Right atrium auricular region (tissue), 2 donors: Measurements from ENCODE around the gene SPRED2. TPM values are rescaled to one million over a fixed set of nuclear protein-coding genes. Genes with fewer than 3 reads are reported as not detected.

ENCODE experiments used
- DNase-seq: peaks from one replicate; pipeline ENCODE4 v3.0.0-alpha.2; 2019; ENCODE audit warnings: low spot score
- H3K27ac ChIP-seq, 2 donors: fragments of 200-600 bp; sonication (generic); 1 replicate in 1 of 2; 2 replicates in 1 of 2; pipeline ENCODE4 v1.5.1; 2016 to 2019
- H3K27me3 ChIP-seq, 2 donors: fragments of 200-600 bp; sonication (generic); one replicate each; pipeline versions ENCODE4 v1.5.1 to v1.6.0; 2017 to 2019
- H3K36me3 ChIP-seq: fragments of 200-600 bp; sonication (generic); one replicate; pipeline ENCODE4 v1.5.1; 2016
- H3K4me1 ChIP-seq, 2 donors: fragments of 200-600 bp; sonication (generic); one replicate each; pipeline versions ENCODE4 v1.5.1 to v1.6.0; 2017 to 2019
- H3K4me3 ChIP-seq, 2 donors: fragments of 200-600 bp; sonication (generic); 1 replicate in 1 of 2; 2 replicates in 1 of 2; pipeline ENCODE4 v1.5.1; 2017 to 2019; ENCODE audit warnings: mild to moderate bottlenecking in 1 of 2, moderate library complexity in 1 of 2
- H3K9me3 ChIP-seq, 2 donors: fragments of 200-600 bp; sonication (generic); one replicate each; pipeline ENCODE4 v1.5.1; 2019
- total RNA-seq, 2 donors: library from RNA; depleted of rRNA; stranded (reverse); fragments of >200 nt; gene quantifications; one replicate each; pipeline ENCODE4 v1.1.0, GENCODE V29; 2016
- TF ChIP-seq, protein P1 (sequence below), 2 donors: fragments of 200-600 bp; sonication (generic); IDR thresholded peaks; one replicate each; pipeline ENCODE4 v1.5.1; 2019; ENCODE audit warnings: antibody characterized with exemption in 2 of 2

SPRED2 gene
- total RNA-seq, 2 donors from 2014 or later = 14.7 to 17.3 TPM

DNA sequence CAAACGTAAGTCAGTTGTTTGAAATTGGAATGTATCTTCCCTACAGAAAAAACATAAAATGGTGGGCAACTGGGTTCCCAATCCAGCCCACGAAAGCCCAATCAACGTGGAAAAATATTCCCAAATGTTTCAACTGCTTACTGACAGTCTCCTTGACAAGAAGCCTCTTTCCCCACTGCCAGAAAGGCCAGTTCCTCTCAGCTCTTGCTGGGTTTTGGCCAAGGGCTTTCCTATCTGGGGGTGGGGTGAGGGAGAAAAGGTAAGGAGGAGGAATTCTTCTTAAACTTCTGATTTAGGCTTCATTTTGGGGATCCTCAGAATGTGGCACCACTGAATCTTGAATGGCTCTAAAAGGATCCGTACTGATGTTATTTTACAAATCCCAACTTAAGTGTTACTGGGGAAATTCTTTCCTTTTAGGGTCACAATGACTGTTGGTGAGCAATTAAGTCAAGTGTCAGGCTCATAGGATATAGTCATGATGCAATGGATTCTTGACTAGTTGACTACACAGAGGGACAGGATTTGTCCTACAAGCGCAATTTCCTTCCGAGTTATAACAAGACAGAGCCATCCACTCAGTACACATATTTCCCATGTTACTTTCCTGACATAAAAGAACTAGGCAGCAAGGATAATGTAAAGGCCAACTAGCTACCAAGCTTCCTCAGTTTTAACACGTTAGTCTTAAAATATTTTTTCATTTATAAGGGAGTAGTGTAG lies 73.6 kb downstream of the SPRED2 start:
- peaks cover 0 to 38% of the 10 kb centered on the region in 2 donors for H3K4me1 ChIP-seq
- no peaks in the 10 kb centered on the region for H3K27me3 ChIP-seq
- H3K36me3 ChIP-seq = no peaks in the 10 kb centered on the region
- peak overlapping the region in 1 of 2 donors; percentile 13 for H3K27ac ChIP-seq
- no peaks in the 10 kb centered on the region for H3K9me3 ChIP-seq
- H3K4me3 ChIP-seq = no peak overlapping the region
- TF ChIP-seq, protein P1, sequence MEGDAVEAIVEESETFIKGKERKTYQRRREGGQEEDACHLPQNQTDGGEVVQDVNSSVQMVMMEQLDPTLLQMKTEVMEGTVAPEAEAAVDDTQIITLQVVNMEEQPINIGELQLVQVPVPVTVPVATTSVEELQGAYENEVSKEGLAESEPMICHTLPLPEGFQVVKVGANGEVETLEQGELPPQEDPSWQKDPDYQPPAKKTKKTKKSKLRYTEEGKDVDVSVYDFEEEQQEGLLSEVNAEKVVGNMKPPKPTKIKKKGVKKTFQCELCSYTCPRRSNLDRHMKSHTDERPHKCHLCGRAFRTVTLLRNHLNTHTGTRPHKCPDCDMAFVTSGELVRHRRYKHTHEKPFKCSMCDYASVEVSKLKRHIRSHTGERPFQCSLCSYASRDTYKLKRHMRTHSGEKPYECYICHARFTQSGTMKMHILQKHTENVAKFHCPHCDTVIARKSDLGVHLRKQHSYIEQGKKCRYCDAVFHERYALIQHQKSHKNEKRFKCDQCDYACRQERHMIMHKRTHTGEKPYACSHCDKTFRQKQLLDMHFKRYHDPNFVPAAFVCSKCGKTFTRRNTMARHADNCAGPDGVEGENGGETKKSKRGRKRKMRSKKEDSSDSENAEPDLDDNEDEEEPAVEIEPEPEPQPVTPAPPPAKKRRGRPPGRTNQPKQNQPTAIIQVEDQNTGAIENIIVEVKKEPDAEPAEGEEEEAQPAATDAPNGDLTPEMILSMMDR (IDR thresholded peaks at IDR 0.05) = no peak
- DNase-seq = no peak

DNA sequence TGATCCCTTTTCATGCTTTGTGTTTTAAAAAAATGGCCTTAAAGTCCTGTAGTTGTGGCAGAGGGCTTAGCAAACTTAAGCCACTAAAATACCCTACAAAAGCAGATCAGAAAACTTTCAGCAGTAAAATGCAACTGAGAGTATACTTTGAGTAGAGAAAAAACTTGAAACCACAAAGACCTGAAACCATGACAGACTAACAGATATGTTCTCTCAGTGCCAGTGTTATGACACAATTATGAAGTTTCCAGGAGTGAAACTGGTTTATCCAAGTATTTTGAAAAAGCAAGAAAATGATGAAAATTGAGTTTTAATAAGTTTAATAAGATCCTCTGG lies 74.5 kb downstream of the SPRED2 start:
- Histone ChIP-seq H3K27me3 (no peaks in the 10 kb centered on the region), H3K4me1 (peaks cover 0 to 43% of the 10 kb centered on the region in 2 donors), H3K4me3 (no peak overlapping the region), H3K27ac (no peak overlapping the region), H3K36me3 (no peaks in the 10 kb centered on the region), H3K9me3 (no peaks in the 10 kb centered on the region)
- TF ChIP-seq, protein P1 (IDR thresholded peaks at IDR 0.05) = no peak
- DNase-seq = no peak

DNA sequence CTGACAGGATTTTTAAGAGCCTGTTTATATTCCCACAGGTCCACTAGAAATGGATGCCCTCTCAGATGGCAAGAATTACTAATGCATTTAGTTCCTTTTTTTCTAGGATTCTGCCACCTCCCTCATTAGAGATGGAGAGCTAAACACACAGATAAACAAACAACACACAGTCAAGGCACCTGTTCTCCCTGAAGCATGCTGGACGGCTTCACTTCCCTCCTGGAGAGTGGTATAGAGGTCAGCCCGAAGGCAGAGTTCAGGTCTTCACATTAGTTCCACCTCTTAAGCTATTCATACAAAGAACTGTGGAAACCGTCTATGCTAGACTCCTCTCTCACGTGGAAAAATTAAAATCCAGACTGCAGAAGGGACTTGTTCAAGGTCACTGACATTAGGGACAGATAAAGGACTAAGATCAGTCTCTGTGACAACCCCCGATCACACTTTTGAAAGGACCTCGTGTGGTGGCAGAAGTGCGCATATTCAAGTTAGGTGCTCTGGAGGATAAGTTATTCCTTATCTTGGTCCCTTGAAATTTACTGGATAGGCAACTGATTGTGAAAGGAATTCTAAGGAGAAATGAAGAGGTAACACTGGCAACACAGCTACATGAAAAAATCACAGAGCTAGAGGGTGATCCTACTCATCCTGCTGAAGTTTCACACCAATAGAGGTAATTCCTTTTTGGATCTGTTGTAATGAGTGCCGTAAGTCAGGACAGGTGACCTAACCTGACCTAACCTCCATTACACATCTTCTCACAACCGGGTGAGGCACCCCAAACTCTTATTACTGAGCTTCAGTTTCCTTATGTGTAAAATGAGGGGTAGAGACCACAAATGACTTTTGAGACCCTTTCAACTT lies 75.1 kb downstream of the SPRED2 start:
- no peak for DNase-seq
- Histone ChIP-seq H3K9me3 (no peaks in the 10 kb centered on the region), H3K4me3 (no peak overlapping the region), H3K27ac (no peak overlapping the region), H3K4me1 (peaks cover 0 to 44% of the 10 kb centered on the region in 2 donors), H3K27me3 (no peaks in the 10 kb centered on the region), H3K36me3 (no peaks in the 10 kb centered on the region)
- TF ChIP-seq, protein P1 (IDR thresholded peaks at IDR 0.05) = no peak

DNA sequence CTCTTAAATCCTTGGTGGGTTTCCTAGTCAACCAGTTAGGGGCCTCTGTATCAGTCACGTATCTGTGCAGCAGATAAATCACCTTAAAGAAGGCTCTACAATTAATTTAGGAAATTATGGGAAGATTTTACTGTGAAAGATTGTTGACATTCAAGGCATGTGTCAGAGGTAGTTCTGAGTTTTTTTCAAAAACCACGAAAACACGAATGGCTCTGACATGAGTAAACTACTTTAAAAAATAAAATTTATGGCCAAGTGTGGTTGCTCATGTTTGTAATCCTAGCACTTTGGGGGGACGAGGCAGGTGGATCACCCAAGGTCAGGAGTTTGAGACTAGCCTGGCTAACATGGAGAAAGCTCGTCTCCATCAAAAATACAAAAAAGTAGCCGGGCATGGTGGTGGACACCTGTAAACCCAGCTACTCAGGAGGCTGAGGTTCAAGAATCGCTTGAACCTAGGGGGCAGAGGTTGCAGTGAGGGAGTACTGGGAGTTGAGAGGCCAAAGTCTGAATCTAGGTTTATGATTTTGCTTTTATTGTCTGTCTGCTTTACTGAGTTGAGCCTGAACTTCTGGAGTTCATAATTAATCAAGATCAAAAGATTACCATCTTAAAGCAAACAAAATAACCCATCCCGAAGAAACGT lies 77.1 kb downstream of the SPRED2 start:
- H3K4me1 ChIP-seq = peaks cover 0 to 56% of the 10 kb centered on the region in 2 donors
- H3K27ac ChIP-seq = no peak overlapping the region
- H3K9me3 ChIP-seq = no peaks in the 10 kb centered on the region
- no peaks in the 10 kb centered on the region for H3K27me3 ChIP-seq
- no peak for DNase-seq
- H3K36me3 ChIP-seq = no peaks in the 10 kb centered on the region
- H3K4me3 ChIP-seq = no peak overlapping the region
- TF ChIP-seq, protein P1 (IDR thresholded peaks at IDR 0.05) = no peak

DNA sequence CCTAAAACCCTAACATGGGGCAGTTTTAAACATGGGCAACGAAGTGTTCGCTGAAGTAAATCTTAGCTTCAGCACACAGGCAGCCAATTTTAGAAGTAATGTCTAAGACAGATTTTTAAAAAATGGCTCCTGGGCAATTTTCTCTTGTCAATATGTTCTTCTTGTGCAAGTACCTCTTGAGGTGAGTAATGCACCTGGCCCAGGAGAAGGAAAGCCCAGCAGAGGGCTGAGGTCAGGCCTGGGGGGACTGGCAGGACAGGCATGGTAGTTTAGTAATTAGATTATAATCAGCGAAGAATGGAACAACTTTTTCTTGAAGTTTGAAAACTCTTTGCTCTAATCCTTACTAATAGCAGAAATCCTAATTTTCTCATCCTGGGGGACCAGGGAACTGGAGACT lies 77.6 kb downstream of the SPRED2 start:
- DNase-seq = no peak
- H3K4me3 ChIP-seq = no peak overlapping the region
- no peaks in the 10 kb centered on the region for H3K27me3 ChIP-seq
- H3K9me3 ChIP-seq = no peaks in the 10 kb centered on the region
- peaks cover 0 to 61% of the 10 kb centered on the region in 2 donors for H3K4me1 ChIP-seq
- TF ChIP-seq, protein P1 (IDR thresholded peaks at IDR 0.05) = no peak
- no peaks in the 10 kb centered on the region for H3K36me3 ChIP-seq
- H3K27ac ChIP-seq = no peak overlapping the region
